ENCODE measurements around the gene CEP112.

- TF ChIP-seq CTCF (IDR thresholded peaks at IDR 0.05) (no peak), POLR2A (IDR thresholded peaks at IDR 0.05) (no peak)
These were observed 235.1 kb downstream of the CEP112 start for GRCh38 chr17:65956814-65957213.
